Measurements from ENCODE around the gene DDAH1. TPM values are rescaled to one million over a fixed set of nuclear protein-coding genes. Genes with fewer than 3 reads are reported as not detected.

The DDAH1 gene
- total and polyA plus RNA-seq, 2 donors (not counting 3 experiments of a cell fraction or from before 2014, with no cell fraction given), result 44.0 to 75.2 TPM

DNA sequence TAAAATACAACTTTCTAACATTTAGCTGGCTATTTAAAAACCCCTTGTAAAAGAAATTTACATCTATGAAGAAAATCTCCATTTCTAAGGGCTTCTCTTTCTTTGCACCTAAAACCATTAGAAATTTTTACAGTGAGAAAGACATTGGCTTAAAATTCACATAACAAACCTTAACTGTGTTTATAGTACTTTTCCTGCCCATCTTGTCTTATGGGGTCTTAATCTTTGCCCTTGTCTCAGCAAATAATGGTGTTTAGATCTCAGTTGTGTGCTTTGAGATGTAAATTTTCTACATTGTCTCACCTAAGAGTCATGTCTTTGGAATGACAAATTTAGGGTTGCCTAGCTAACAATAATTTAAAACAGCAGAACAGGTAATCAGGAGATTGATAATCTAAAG is 71.5 kb downstream of the DDAH1 start:
- H3K4me1 ChIP-seq (ENCODE audit: control insufficient read depth, extremely low read depth, insufficient read depth, low read length), result peaks cover 7% of the 10 kb centered on the region
- H3K9ac ChIP-seq (replicated peaks; ENCODE audit: extremely low read depth, insufficient read depth, low read length), result no peak overlapping the region
- TF ChIP-seq EZH2 (IDR thresholded peaks at IDR 0.05; ENCODE audit: borderline replicate concordance, low read depth, low read length, severe bottlenecking) (no peak), MYC (IDR thresholded peaks at IDR 0.05; ENCODE audit: low read depth, low read length) (no peak), POLR2A (IDR thresholded peaks at IDR 0.05; ENCODE audit: low read depth, low read length) (no peak), GATA2 (IDR thresholded peaks at IDR 0.05; ENCODE audit: insufficient read depth, insufficient read length, low read depth, low read length) (no peak), JUN (IDR thresholded peaks at IDR 0.05; ENCODE audit: borderline replicate concordance, insufficient read depth, insufficient read length, low read depth) (no peak), POLR2AphosphoS5 (IDR thresholded peaks at IDR 0.05; ENCODE audit: insufficient read depth, low read depth, low read length) (no peak), FOS (IDR thresholded peaks at IDR 0.05; ENCODE audit: borderline replicate concordance, insufficient read depth, low read length) (no peak)
- TF ChIP-seq, protein P1, sequence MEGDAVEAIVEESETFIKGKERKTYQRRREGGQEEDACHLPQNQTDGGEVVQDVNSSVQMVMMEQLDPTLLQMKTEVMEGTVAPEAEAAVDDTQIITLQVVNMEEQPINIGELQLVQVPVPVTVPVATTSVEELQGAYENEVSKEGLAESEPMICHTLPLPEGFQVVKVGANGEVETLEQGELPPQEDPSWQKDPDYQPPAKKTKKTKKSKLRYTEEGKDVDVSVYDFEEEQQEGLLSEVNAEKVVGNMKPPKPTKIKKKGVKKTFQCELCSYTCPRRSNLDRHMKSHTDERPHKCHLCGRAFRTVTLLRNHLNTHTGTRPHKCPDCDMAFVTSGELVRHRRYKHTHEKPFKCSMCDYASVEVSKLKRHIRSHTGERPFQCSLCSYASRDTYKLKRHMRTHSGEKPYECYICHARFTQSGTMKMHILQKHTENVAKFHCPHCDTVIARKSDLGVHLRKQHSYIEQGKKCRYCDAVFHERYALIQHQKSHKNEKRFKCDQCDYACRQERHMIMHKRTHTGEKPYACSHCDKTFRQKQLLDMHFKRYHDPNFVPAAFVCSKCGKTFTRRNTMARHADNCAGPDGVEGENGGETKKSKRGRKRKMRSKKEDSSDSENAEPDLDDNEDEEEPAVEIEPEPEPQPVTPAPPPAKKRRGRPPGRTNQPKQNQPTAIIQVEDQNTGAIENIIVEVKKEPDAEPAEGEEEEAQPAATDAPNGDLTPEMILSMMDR (IDR thresholded peaks at IDR 0.05; ENCODE audit: extremely low read depth in 1 of 2, insufficient read depth in 1 of 2, low read depth in 1 of 2, low read length in 2 of 2), result no peak
- TF ChIP-seq, protein P2, sequence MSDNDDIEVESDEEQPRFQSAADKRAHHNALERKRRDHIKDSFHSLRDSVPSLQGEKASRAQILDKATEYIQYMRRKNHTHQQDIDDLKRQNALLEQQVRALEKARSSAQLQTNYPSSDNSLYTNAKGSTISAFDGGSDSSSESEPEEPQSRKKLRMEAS (IDR thresholded peaks at IDR 0.05; ENCODE audit: insufficient read depth, insufficient read length), result no peak
- no peaks in the 10 kb centered on the region for H3K36me3 ChIP-seq (ENCODE audit: control insufficient read depth in 2 of 2, extremely low read depth in 1 of 2, insufficient read depth in 2 of 2, low read length in 2 of 2)
- H3K27me3 ChIP-seq (ENCODE audit: control insufficient read depth in 2 of 2, insufficient read depth in 2 of 2, low read length in 2 of 2), result no peaks in the 10 kb centered on the region
- H4K20me1 ChIP-seq (replicated peaks; ENCODE audit: control insufficient read depth, extremely low read depth, insufficient read depth, low read length), result no peaks in the 10 kb centered on the region
- intact Hi-C loops (cut with micrococcal nuclease) (no loop called here), dilution Hi-C loops (cut with MboI; ENCODE audit: extremely low pct_ligation_motif_present, low sequenced_read_pairs) (no loop called here)
- H2AFZ ChIP-seq (ENCODE audit: low read depth, low read length), result no peak overlapping the region
- H3K27ac ChIP-seq (ENCODE audit: insufficient read depth, low read depth, low read length), result no peak overlapping the region
- H3K79me2 ChIP-seq (ENCODE audit: control insufficient read depth, insufficient read depth, low read length), result peaks cover 46% of the 10 kb centered on the region
- ChIA-PET CTCF (interaction anchor here (1.0 to 2.8 kb wide), 4 partner anchors 9 to 85 kb away, joined by 4 to 9 read pairs (median 5); no protein-coding TSS in a partner anchor), POLR2A (no interaction called here)
- DNase-seq (ENCODE audit: low read depth, low spot score) (no peak), FAIRE-seq (no peak)
- no peaks in the 10 kb centered on the region for H3K9me1 ChIP-seq (replicated peaks; ENCODE audit: control insufficient read depth, extremely low read depth, insufficient read depth, low read length)
- H3K4me3 ChIP-seq (replicated peaks in 1 of 3; ENCODE audit: insufficient read depth in 1 of 3, low read depth in 1 of 3, low read length in 3 of 3), result no peak overlapping the region
- H3K4me2 ChIP-seq (ENCODE audit: insufficient read depth, low read length), result no peak overlapping the region
- H3K9me3 ChIP-seq (replicated peaks; ENCODE audit: control insufficient read depth, insufficient read depth, low read length), result no peaks in the 10 kb centered on the region
- BruUV-seq (replicated peaks), result no TSS peak
